ENCODE results near the gene PAPSS2. TPM values are rescaled to one million over a fixed set of nuclear protein-coding genes. Genes with fewer than 3 reads are reported as not detected.

PAPSS2 gene
- total and polyA plus RNA-seq, 2 experiments from 2014 or later = 13.2 to 19.6 TPM

DNA sequence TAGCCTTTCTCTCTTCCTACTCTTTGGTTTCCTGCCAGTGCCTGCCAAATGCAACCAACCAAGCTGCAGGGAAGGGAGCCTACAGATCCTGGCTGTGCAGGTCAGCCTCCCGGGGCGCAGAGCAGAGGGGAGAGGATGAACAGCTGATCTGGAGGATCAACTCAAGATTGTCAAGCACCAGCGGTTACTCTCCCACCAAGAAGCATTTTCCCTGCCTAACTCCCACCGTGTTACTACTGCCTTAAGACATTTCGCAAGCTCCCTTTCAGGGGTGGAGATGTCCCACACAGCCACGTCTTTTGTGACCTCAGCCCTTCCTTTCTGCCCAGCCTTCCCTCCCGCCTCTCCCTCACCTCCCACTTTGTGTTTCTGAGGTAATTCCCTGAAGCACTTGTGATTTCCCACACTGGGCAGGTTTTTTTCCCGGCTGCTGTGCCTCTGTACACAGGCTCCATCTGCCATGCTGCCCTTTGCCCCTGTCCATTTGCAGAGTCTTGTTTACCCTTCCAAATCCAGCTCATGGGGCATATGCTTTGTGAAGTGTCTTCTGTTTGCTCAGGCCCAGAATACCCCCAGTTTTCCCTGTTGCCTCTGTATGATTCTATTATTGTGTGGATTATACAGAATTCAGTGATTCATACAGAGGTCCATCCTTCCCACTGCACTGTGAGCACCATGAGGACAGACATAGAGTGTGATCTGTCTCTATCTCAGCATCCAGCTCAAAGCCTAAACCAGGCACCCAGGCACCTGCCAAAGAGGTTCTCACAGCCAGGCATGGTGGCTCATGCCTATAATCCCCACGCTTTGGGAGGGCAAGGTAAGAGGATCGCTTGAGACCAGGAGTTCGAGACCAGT lies 40.9 kb upstream of the PAPSS2 start:
- no peak for ATAC-seq
- no peaks in the 10 kb centered on the region for H3F3A ChIP-seq (replicated peaks; ENCODE audit: low read depth)
- H3K27ac Mint-ChIP-seq = no peak overlapping the region
- no peaks in the 10 kb centered on the region for H3K27me3 ChIP-seq (ENCODE audit: insufficient read depth)
- no peaks in the 10 kb centered on the region for H3K9me3 Mint-ChIP-seq
- peaks cover 22% of the 10 kb centered on the region for H3K4me1 ChIP-seq (ENCODE audit: insufficient read depth)
- H3K4me3 ChIP-seq = no peak overlapping the region
- no peaks in the 10 kb centered on the region for H3K36me3 ChIP-seq (ENCODE audit: insufficient read depth)
- no peak overlapping the region for H3K4me2 ChIP-seq
- TF ChIP-seq JUNB (IDR thresholded peaks at IDR 0.05; ENCODE audit: unreplicated experiment) = no peak
- no peak for TF ChIP-seq ZNF114 (CRISPR knock-in tag; IDR thresholded peaks at IDR 0.05)
- no peak for TF ChIP-seq ZNF331 (CRISPR knock-in tag; IDR thresholded peaks at IDR 0.05; ENCODE audit: low read depth)
- TF ChIP-seq, protein P1, sequence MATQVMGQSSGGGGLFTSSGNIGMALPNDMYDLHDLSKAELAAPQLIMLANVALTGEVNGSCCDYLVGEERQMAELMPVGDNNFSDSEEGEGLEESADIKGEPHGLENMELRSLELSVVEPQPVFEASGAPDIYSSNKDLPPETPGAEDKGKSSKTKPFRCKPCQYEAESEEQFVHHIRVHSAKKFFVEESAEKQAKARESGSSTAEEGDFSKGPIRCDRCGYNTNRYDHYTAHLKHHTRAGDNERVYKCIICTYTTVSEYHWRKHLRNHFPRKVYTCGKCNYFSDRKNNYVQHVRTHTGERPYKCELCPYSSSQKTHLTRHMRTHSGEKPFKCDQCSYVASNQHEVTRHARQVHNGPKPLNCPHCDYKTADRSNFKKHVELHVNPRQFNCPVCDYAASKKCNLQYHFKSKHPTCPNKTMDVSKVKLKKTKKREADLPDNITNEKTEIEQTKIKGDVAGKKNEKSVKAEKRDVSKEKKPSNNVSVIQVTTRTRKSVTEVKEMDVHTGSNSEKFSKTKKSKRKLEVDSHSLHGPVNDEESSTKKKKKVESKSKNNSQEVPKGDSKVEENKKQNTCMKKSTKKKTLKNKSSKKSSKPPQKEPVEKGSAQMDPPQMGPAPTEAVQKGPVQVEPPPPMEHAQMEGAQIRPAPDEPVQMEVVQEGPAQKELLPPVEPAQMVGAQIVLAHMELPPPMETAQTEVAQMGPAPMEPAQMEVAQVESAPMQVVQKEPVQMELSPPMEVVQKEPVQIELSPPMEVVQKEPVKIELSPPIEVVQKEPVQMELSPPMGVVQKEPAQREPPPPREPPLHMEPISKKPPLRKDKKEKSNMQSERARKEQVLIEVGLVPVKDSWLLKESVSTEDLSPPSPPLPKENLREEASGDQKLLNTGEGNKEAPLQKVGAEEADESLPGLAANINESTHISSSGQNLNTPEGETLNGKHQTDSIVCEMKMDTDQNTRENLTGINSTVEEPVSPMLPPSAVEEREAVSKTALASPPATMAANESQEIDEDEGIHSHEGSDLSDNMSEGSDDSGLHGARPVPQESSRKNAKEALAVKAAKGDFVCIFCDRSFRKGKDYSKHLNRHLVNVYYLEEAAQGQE (IDR thresholded peaks at IDR 0.05; ENCODE audit: unreplicated experiment) = no peak
- TF ChIP-seq, protein P2, sequence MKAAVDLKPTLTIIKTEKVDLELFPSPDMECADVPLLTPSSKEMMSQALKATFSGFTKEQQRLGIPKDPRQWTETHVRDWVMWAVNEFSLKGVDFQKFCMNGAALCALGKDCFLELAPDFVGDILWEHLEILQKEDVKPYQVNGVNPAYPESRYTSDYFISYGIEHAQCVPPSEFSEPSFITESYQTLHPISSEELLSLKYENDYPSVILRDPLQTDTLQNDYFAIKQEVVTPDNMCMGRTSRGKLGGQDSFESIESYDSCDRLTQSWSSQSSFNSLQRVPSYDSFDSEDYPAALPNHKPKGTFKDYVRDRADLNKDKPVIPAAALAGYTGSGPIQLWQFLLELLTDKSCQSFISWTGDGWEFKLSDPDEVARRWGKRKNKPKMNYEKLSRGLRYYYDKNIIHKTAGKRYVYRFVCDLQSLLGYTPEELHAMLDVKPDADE (IDR thresholded peaks at IDR 0.05) = no peak
- no peak for TF ChIP-seq STAT1 (IDR thresholded peaks at IDR 0.05; ENCODE audit: unreplicated experiment)
- no peak for TF ChIP-seq POLR2AphosphoS5 (IDR thresholded peaks at IDR 0.05; ENCODE audit: low read depth)
- TF ChIP-seq EZH2phosphoT487 (IDR thresholded peaks at IDR 0.05; ENCODE audit: unreplicated experiment) = no peak
- TF ChIP-seq CREB1 (CRISPR knock-in tag; IDR thresholded peaks at IDR 0.05; ENCODE audit: low read depth) = no peak
- TF ChIP-seq, protein P3, sequence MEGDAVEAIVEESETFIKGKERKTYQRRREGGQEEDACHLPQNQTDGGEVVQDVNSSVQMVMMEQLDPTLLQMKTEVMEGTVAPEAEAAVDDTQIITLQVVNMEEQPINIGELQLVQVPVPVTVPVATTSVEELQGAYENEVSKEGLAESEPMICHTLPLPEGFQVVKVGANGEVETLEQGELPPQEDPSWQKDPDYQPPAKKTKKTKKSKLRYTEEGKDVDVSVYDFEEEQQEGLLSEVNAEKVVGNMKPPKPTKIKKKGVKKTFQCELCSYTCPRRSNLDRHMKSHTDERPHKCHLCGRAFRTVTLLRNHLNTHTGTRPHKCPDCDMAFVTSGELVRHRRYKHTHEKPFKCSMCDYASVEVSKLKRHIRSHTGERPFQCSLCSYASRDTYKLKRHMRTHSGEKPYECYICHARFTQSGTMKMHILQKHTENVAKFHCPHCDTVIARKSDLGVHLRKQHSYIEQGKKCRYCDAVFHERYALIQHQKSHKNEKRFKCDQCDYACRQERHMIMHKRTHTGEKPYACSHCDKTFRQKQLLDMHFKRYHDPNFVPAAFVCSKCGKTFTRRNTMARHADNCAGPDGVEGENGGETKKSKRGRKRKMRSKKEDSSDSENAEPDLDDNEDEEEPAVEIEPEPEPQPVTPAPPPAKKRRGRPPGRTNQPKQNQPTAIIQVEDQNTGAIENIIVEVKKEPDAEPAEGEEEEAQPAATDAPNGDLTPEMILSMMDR (conservative IDR thresholded peaks at IDR 0.05; ENCODE audit: low read depth in 2 of 2) = no peak
- TF ChIP-seq, protein P4, sequence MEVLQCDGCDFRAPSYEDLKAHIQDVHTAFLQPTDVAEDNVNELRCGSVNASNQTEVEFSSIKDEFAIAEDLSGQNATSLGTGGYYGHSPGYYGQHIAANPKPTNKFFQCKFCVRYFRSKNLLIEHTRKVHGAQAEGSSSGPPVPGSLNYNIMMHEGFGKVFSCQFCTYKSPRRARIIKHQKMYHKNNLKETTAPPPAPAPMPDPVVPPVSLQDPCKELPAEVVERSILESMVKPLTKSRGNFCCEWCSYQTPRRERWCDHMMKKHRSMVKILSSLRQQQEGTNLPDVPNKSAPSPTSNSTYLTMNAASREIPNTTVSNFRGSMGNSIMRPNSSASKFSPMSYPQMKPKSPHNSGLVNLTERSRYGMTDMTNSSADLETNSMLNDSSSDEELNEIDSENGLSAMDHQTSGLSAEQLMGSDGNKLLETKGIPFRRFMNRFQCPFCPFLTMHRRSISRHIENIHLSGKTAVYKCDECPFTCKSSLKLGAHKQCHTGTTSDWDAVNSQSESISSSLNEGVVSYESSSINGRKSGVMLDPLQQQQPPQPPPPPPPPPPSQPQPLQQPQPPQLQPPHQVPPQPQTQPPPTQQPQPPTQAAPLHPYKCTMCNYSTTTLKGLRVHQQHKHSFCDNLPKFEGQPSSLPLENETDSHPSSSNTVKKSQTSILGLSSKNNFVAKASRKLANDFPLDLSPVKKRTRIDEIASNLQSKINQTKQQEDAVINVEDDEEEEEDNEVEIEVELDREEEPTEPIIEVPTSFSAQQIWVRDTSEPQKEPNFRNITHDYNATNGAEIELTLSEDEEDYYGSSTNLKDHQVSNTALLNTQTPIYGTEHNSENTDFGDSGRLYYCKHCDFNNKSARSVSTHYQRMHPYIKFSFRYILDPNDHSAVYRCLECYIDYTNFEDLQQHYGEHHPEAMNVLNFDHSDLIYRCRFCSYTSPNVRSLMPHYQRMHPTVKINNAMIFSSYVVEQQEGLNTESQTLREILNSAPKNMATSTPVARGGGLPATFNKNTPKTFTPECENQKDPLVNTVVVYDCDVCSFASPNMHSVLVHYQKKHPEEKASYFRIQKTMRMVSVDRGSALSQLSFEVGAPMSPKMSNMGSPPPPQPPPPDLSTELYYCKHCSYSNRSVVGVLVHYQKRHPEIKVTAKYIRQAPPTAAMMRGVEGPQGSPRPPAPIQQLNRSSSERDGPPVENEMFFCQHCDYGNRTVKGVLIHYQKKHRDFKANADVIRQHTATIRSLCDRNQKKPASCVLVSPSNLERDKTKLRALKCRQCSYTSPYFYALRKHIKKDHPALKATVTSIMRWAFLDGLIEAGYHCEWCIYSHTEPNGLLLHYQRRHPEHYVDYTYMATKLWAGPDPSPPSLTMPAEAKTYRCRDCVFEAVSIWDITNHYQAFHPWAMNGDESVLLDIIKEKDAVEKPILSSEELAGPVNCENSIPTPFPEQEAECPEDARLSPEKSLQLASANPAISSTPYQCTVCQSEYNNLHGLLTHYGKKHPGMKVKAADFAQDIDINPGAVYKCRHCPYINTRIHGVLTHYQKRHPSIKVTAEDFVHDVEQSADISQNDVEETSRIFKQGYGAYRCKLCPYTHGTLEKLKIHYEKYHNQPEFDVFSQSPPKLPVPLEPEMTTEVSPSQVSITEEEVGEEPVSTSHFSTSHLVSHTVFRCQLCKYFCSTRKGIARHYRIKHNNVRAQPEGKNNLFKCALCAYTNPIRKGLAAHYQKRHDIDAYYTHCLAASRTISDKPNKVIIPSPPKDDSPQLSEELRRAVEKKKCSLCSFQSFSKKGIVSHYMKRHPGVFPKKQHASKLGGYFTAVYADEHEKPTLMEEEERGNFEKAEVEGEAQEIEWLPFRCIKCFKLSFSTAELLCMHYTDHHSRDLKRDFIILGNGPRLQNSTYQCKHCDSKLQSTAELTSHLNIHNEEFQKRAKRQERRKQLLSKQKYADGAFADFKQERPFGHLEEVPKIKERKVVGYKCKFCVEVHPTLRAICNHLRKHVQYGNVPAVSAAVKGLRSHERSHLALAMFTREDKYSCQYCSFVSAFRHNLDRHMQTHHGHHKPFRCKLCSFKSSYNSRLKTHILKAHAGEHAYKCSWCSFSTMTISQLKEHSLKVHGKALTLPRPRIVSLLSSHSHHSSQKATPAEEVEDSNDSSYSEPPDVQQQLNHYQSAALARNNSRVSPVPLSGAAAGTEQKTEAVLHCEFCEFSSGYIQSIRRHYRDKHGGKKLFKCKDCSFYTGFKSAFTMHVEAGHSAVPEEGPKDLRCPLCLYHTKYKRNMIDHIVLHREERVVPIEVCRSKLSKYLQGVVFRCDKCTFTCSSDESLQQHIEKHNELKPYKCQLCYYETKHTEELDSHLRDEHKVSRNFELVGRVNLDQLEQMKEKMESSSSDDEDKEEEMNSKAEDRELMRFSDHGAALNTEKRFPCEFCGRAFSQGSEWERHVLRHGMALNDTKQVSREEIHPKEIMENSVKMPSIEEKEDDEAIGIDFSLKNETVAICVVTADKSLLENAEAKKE (CRISPR knock-in tag; IDR thresholded peaks at IDR 0.05) = no peak
- no peak for TF ChIP-seq NANOG (IDR thresholded peaks at IDR 0.05; ENCODE audit: borderline replicate concordance)
- TF ChIP-seq EZH2 (IDR thresholded peaks at IDR 0.05; ENCODE audit: low read depth, unreplicated experiment) = no peak
- no peaks in the 10 kb centered on the region for H3K79me2 ChIP-seq (replicated peaks; ENCODE audit: insufficient read depth)
- no peak overlapping the region for H3K27ac ChIP-seq (ENCODE audit: low read depth)
- H2AFZ ChIP-seq = peak overlapping the region; percentile 70
- H3K27me3 Mint-ChIP-seq (ENCODE audit: insufficient read depth, low read depth, poor library complexity) = no peaks in the 10 kb centered on the region
- peaks cover 39% of the 10 kb centered on the region for H3K4me1 Mint-ChIP-seq
- peaks cover 12% of the 10 kb centered on the region; the same call in 1 of the 2 replicates for H3K9me2 ChIP-seq (ENCODE audit: insufficient read depth)
- H3K4me3 Mint-ChIP-seq = no peak overlapping the region
- DNase-seq (ENCODE audit: low spot score) = no peak
- H4K20me1 ChIP-seq (replicated peaks; ENCODE audit: insufficient read depth) = no peaks in the 10 kb centered on the region
- no peaks in the 10 kb centered on the region; the same call in 1 of the 3 replicates for H3K36me3 Mint-ChIP-seq (ENCODE audit: low read depth)

Measured in GM23338 (cell line).